Pancreas (tissue), 10 donors: Measurements from ENCODE around the gene DLGAP3. TPM values are rescaled to one million over a fixed set of nuclear protein-coding genes. Genes with fewer than 3 reads are reported as not detected.

Source experiments
- ATAC-seq, 4 donors: fragments of 200-7000 bp; cut with Tn5 transposase; one replicate each; pipeline versions ENCODE4 v1.8.0 to v1.9.1; 2020; ENCODE audit warnings: mild to moderate bottlenecking in 4 of 4, moderate library complexity in 4 of 4
- DNase-seq, 6 donors: peaks; one replicate each; pipeline ENCODE4 v3.0.0-alpha.2; 2020
- FAIRE-seq: peaks from 2 replicates; lab custom pipeline; 2012; peaks lifted over from hg19 to GRCh38; lab: Jason Lieb, UNC
- H3K27ac ChIP-seq, 4 donors: fragments of 200-600 bp; sonication (generic); 1 replicate in 3 of 4; 2 replicates in 1 of 4; pipeline versions ENCODE4 v1.5.0 to v1.8.0; 2020
- H3K27me3 ChIP-seq, 4 donors: fragments of 200-600 bp; one replicate each; pipeline ENCODE4 v1.8.0; 2021
- H3K36me3 ChIP-seq, 3 donors: fragments of 200-600 bp; sonication (generic) in 1 of 3; one replicate each; pipeline versions ENCODE4 v1.5.0 to v1.8.0; 2020 to 2021
- H3K4me1 ChIP-seq, 3 donors: fragments of 200-600 bp; one replicate each; pipeline ENCODE4 v1.8.0; 2021
- H3K4me3 ChIP-seq, 4 donors: fragments of 200-600 bp; sonication (generic) in 2 of 4; one replicate each; pipeline versions ENCODE4 v1.5.0 to v1.8.0; 2020 to 2021
- H3K9me3 ChIP-seq, 4 donors: fragments of 200-600 bp; one replicate each; pipeline ENCODE4 v1.8.0; 2021
- CTCF ChIP-seq, 4 donors: fragments of 200-600 bp; sonication (generic) in 3 of 4; IDR thresholded peaks; one replicate each; pipeline versions ENCODE4 v1.5.0 to v1.8.0; 2021; ENCODE audit warnings: antibody characterized with exemption in 4 of 4
- WGBS, 2 donors: extraction: QIAGEN DNeasy Blood & Tissue Kit; methylation state at CpG; one replicate each; pipeline ENCODE4 v1.1.7; 2013; 5-methylcytosine and 5-hydroxymethylcytosine counted together
- intact Hi-C, 3 donors: fragments of 100-400 bp; cut with DNase I; formaldehyde crosslinking; loops; one replicate each; pipeline versions ENCODE4 v1.11.1 to v1.14.2; 2022
- polyA plus RNA-seq, 2 donors: library from polyadenylated mRNA; stranded (reverse); fragments of 200-250 nt; gene quantifications; one replicate each; pipeline ENCODE4 v1.2.3, GENCODE V29; 2013
- total RNA-seq, 6 donors: library from RNA; stranded (reverse); fragmentation: NEBNext Ultra II Directional in 4 of 6; extraction: Animal tissue kit (Norgen Biotek cat#: 25700) in 4 of 6; gene quantifications; one replicate each; pipeline versions ENCODE4 v1.2.1 to v1.2.4, GENCODE V29; 2021 to 2023
- donor health status: healthy with polysubstance abuse.
- donor health status: DM: no; HTN: no; CAD: no; lungs with moderate emphysema.
- donor health status: DM: no; HTN: no; CAD: no.
- donor health status: control.
- donor health status: control.
- donor health status: Bipolar disorder and iron deficiency.
- donor health status: DM: yes; HTN: yes; CAD: no.
- donor health status: DM: no; HTN: no; CAD: no.
- donor health status: DM: no; HTN: no; CAD: no.
- donor health status: DM: yes; HTN: yes; CAD: no.

Gene DLGAP3
- total and polyA plus RNA-seq, 8 donors = 0.53 to 1.8 (median 1.4) TPM

GRCh38 chr1:34858901-34859445, 70.5 kb downstream of the DLGAP3 start:
- no peaks in the 10 kb centered on the region for H3K27me3 ChIP-seq
- ATAC-seq = peak; percentile 23 to 43 (median 34)
- no peak for TF ChIP-seq CTCF (IDR thresholded peaks at IDR 0.05)
- intact Hi-C loops = no loop called here
- H3K4me3 ChIP-seq = peak overlapping the region; percentile 75 to 98 (median 91)
- no peaks in the 10 kb centered on the region for H3K9me3 ChIP-seq
- peaks cover 0 to 17% (median 8%) of the 10 kb centered on the region in 3 donors for H3K36me3 ChIP-seq
- peak overlapping the region; percentile 58 to 82 (median 62) for H3K27ac ChIP-seq
- WGBS, 2 donors = 0 to 1% methylated on average over 14 to 15 of the region's 15 CpGs
- DNase-seq = peak in 2 of 6 donors; percentile 40 to 45
- peaks cover 4 to 18% (median 9%) of the 10 kb centered on the region in 3 donors for H3K4me1 ChIP-seq
- no peak for FAIRE-seq

- no peak for TF ChIP-seq CTCF (IDR thresholded peaks at IDR 0.05)
- no peaks in the 10 kb centered on the region for H3K27me3 ChIP-seq
- DNase-seq (no peak), ATAC-seq (no peak), FAIRE-seq (no peak)
- no peak overlapping the region for H3K4me3 ChIP-seq
- intact Hi-C loops = no loop called here
- peaks cover 4 to 18% (median 9%) of the 10 kb centered on the region in 3 donors for H3K4me1 ChIP-seq
- H3K27ac ChIP-seq = no peak overlapping the region
- no peaks in the 10 kb centered on the region for H3K9me3 ChIP-seq
- WGBS, 2 donors = 92 to 93% methylated on average over 6 of the region's 6 CpGs
- peaks cover 0 to 17% (median 8%) of the 10 kb centered on the region in 3 donors for H3K36me3 ChIP-seq
Observed at GRCh38 chr1:34856697-34857096, 72.8 kb downstream of the DLGAP3 start.

DNA sequence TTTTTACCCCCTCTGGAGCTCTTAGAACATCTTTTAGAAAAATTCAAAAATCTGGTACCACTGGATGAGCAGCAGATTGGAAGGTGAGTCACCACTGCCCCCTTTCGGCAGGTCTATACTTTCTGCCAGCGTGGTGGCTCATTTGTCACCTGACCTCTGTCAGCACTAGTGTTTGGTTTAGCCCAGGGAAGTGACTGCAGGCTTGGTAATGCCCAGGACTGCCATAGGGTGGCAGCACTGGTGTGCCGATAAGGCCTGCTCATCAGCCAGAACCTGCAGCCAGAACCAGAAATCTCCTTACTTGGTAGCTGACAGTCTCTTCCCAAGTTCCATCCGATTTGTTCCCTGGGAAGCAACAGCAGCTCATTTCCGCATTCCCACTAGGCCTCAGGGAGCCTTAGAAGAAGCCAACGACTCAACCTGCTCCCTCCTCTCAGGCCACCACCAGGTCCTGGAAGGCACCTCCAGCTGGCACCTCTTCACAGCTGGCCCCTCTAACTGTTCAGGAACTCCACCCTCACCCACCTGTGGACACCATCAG, 76.7 kb downstream of the DLGAP3 start:
- H3K36me3 ChIP-seq = peaks cover 0 to 17% (median 8%) of the 10 kb centered on the region in 3 donors
- peak; percentile 93 to 98 (median 95) for TF ChIP-seq CTCF (IDR thresholded peaks at IDR 0.05)
- no peak overlapping the region for H3K27ac ChIP-seq
- H3K9me3 ChIP-seq = no peaks in the 10 kb centered on the region
- no peak overlapping the region for H3K4me3 ChIP-seq
- H3K4me1 ChIP-seq = peaks cover 0 to 8% (median 3%) of the 10 kb centered on the region in 3 donors
- WGBS, 2 donors = 22 to 24% methylated on average over 6 of the region's 6 CpGs
- FAIRE-seq = peak; percentile 5
- peak; percentile 86 to 95 (median 90) for DNase-seq
- no peaks in the 10 kb centered on the region for H3K27me3 ChIP-seq
- ATAC-seq = peak; percentile 95 to 100 (median 99)
- intact Hi-C loops = loop anchor here in 2 of 3 donors (5.0 kb wide), 2 partner anchors 60 to 65 kb away; partner anchors contain the start of gene GJA4 (in 1 of the 2)

- DNase-seq = peak in 5 of 6 donors; percentile 29 to 85 (median 38)
- 45 to 60% methylated on average over 13 of the region's 13 CpGs for WGBS, 2 donors
- H3K36me3 ChIP-seq = peaks cover 0 to 17% (median 8%) of the 10 kb centered on the region in 3 donors
- H3K27ac ChIP-seq = no peak overlapping the region
- no peak for TF ChIP-seq CTCF (IDR thresholded peaks at IDR 0.05)
- no peak for FAIRE-seq
- ATAC-seq = peak; percentile 13 to 52 (median 36)
- H3K9me3 ChIP-seq = no peaks in the 10 kb centered on the region
- H3K4me3 ChIP-seq = no peak overlapping the region
- H3K4me1 ChIP-seq = peaks cover 0 to 17% (median 0%) of the 10 kb centered on the region in 3 donors
- H3K27me3 ChIP-seq = no peaks in the 10 kb centered on the region
- intact Hi-C loops = loop anchor here in 2 of 3 donors (5.0 kb wide), 2 partner anchors 59 to 64 kb away; partner anchors contain the start of gene GJA4 (in 1 of the 2)
Observed at GRCh38 chr1:34851431-34852105, 77.9 kb downstream of the DLGAP3 start.
